ENCODE measurements around the gene PAX4. TPM values are rescaled to one million over a fixed set of nuclear protein-coding genes. Genes with fewer than 3 reads are reported as not detected.
A peak's percentile ranks its signal among the peaks of the same experiment; 100 is the strongest.

The PAX4 gene
- total RNA-seq, 1 experiment from 2014 or later: not detected

GRCh38 chr7:127598318-127598717, 19.6 kb downstream of the PAX4 start:
- Histone ChIP-seq H3K23ac (ENCODE audit: insufficient read length, low read depth, low read length) (no peak overlapping the region), H3K9ac (ENCODE audit: extremely low read depth, insufficient read length, low read length) (no peak overlapping the region), H2BK12ac (ENCODE audit: insufficient read length, low read depth, low read length) (no peak overlapping the region), H3K18ac (ENCODE audit: insufficient read length, low read depth, low read length) (no peak overlapping the region), H2BK120ac (ENCODE audit: low read depth, low read length, poor library complexity, severe bottlenecking) (no peak overlapping the region), H3K79me1 (ENCODE audit: insufficient read depth, low read depth, low read length, poor library complexity, severe bottlenecking) (no peaks in the 10 kb centered on the region), H4K20me1 (ENCODE audit: control insufficient read depth, insufficient read depth, insufficient read length) (no peaks in the 10 kb centered on the region), H4K91ac (ENCODE audit: insufficient read length, low read depth, low read length) (no peak overlapping the region), H3K4me2 (ENCODE audit: insufficient read depth, insufficient read length, low read length) (no peak overlapping the region), H3K79me2 (ENCODE audit: insufficient read depth, low read length) (no peaks in the 10 kb centered on the region), H3K23me2 (ENCODE audit: insufficient read length, low read depth, low read length, poor library complexity, severe bottlenecking) (no peaks in the 10 kb centered on the region), H4K5ac (ENCODE audit: insufficient read length, low read depth, low read length) (no peak overlapping the region), H3K56ac (ENCODE audit: insufficient read length, low read depth, low read length) (no peak overlapping the region), H4K8ac (replicated peaks; ENCODE audit: insufficient read length, low read depth, low read length) (no peak overlapping the region), H3K4me1 (ENCODE audit: insufficient read depth, low read length) (peaks cover 6% of the 10 kb centered on the region; the same call in 1 of the 2 replicates), H3K4ac (ENCODE audit: low read depth, low read length) (no peak overlapping the region), H2BK20ac (ENCODE audit: low read depth, low read length, poor library complexity, severe bottlenecking) (no peak overlapping the region), H2BK15ac (ENCODE audit: low read depth, low read length) (no peak overlapping the region), H2BK5ac (ENCODE audit: insufficient read length, low read length) (no peak overlapping the region), H2AFZ (ENCODE audit: low read length) (no peak overlapping the region), H3K9me3 (ENCODE audit: control insufficient read depth, low read depth, low read length) (no peaks in the 10 kb centered on the region), H3K27ac (ENCODE audit: insufficient read length, low read depth, low read length) (no peak overlapping the region), H2AK5ac (ENCODE audit: insufficient read length, low read length) (no peak overlapping the region), H3K14ac (ENCODE audit: insufficient read depth, low read length) (no peak overlapping the region), H3T11ph (ENCODE audit: low read length) (no peak overlapping the region), H3K27me3 (ENCODE audit: insufficient read depth, low read length) (no peaks in the 10 kb centered on the region)
- peaks cover 17% of the 10 kb centered on the region for H3K27me3 Mint-ChIP-seq (ENCODE audit: low read depth)
- peak; percentile 89 for TF ChIP-seq CTCF (conservative IDR thresholded peaks at IDR 0.05)
- DNase-seq: peak; percentile 85
- no peak overlapping the region for H3K4me3 Mint-ChIP-seq
- H3K4me1 Mint-ChIP-seq: peaks cover 18 to 19% of the 10 kb centered on the region in 2 experiments
- no peak overlapping the region for H3K27ac Mint-ChIP-seq
- H3K36me3 Mint-ChIP-seq (ENCODE audit: insufficient read depth in 1 of 3, low read depth in 3 of 3): no peaks in the 10 kb centered on the region
- no CpG with 5 or more reads among the region's 6 CpGs for WGBS (ENCODE audit: extremely low coverage, insufficient read length, low lambda C conversion rate)
- H3K9me3 Mint-ChIP-seq: no peaks in the 10 kb centered on the region
